RPMI7951 (cell line): ENCODE measurements around the gene BCL11B. TPM values are rescaled to one million over a fixed set of nuclear protein-coding genes. Genes with fewer than 3 reads are reported as not detected.
"Not testable (repeated sequence)": the region's sequence is repeated elsewhere in the genome, so short reads cannot be mapped to it uniquely, and the experiment has no call there.

Experiments used
- DNase-seq: peaks from one replicate; pipeline ENCODE4 v3.0.0-alpha.2; 2012; ENCODE audit warnings: low read depth
- total RNA-seq: library from RNA; depleted of rRNA; stranded (reverse); fragments of >200 nt; shearing (Covaris generic); gene quantifications from 2 replicates; pipeline ENCODE4 v1.2.3, GENCODE V29; 2014

BCL11B gene
- total RNA-seq, 1 experiment from 2014 or later: 0.12 TPM

DNA sequence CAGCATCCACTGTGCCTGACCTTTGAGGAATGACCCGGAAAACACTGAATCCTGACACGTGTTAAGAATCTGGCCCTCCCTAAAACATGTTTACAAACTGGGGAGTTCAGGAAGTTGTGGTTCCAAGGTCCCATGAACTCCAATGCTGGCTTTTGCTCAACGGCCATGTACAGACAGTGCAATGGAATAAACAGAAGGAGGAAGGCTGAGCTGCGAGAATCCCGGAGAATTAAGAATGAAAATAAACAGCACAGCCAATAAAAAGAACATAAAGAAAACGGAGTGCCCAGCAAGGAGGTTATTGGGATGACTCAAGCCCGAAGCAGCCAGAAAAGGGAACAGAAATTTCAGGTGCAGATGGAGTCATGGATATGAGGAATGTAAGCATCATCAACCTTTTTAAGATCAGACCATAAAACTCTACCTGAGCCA, 32.3 kb downstream of the BCL11B start:
- no peak for DNase-seq

GRCh38 chr14:99238216-99238615, 33.8 kb downstream of the BCL11B start:
- no peak for DNase-seq

GRCh38 chr14:99237288-99237687, 34.7 kb downstream of the BCL11B start:
- DNase-seq: no peak

- DNase-seq: no peak
These were observed 35.4 kb downstream of the BCL11B start for GRCh38 chr14:99236386-99237138.

DNA sequence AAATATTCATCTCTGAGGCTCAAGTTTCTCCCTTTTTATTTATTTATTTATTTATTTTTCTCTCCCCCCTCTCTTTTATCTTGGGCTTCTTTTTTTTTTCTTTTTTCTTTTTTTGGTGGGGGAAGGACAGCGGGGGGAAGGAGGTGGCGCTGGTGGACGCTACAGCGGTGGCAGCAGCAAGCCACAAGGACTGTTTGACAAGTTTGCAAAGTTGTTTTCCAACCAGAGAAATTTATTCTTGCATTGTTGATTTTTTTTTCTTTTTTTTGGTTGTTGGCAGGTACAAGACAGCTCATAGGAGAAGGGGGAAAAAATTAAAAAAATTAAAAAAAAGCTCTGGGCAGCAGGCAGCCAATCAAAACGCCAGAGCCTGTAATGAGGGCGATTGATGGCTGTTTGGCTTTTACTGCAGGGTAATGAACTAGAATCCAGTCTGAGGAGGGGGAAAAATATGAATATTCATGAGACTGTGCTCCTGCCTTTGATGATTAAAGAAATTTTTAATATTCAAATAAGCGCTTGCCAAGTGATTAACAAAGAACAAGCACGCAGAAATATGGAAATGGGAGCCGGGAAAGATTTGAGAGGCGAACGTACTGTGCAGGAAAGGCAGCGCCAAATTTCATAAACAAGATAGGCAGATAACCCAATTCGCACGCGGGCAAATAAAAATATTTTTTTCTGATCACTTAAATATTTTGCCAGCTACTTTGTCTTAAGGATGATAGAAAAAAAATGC, 36.2 kb downstream of the BCL11B start:
- no peak for DNase-seq

GRCh38 chr14:99234961-99235571, 36.9 kb downstream of the BCL11B start:
- DNase-seq: no peak

- DNase-seq: no peak
These were observed 37.6 kb downstream of the BCL11B start for GRCh38 chr14:99234355-99234754.

DNA sequence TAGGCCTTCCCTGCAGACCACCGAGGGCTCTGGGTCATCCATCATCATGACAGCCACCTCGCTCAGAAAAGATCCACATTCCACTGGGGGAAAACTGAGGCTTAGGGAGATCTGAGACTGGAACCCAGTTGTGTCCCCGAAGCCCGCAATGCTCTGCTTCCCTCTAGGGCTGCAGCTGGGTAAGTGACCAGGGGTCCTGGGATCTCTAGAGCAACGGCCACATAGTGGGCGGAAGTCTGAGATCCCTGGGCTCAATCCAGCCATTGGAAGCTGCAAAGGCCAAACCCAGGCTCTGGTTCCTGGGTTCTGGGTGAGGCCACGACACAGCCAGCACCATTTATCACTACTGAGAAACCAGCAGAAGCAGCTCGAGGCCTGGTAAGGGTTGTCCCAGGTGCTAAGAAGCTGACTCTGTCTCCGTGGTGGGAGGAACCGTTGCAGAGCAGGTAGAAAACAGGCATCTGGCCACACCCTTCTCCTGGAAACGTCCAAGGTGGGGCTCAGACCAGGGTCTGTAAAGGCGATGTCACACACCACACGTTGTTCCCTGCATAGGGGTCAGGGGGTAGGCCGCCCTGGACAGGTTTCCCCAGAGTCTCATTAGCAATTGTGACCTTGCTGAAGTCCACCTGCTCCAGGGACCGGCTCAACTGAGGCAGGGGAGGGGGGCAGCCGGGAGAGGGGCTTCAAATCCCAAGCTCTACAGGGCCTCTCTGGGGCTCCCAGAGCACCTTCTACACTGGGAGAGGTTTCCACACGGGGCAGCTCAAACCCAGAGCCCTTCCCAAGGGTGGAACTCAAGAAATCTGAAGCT, 38.6 kb downstream of the BCL11B start:
- DNase-seq: no peak

DNA sequence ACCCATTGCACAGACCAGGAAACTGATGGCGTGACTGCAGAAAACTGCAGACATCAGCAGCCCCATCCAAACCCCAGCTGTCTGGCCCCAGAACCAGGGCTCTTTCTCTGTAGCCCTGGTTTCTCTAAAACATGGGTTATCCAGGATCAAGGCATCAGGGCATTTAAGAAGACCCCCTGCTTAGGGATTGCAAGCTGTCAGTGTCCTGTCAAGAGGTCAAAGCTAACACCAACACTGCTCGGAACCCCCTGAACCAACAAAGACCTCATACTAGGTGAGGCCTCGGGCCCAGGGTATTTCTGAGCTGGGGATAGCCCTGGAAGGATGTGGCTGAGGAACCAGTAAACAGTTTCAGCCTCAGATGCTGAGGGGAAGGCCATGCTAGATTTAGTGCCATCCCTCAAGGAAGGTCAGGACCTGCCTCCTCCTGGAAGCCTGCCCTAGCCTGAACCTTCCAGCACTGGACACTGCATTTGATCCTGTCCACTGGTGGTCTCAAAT, 39.2 kb downstream of the BCL11B start:
- no peak for DNase-seq

GRCh38 chr14:99231850-99232713, 39.9 kb downstream of the BCL11B start:
- DNase-seq: no peak

DNA sequence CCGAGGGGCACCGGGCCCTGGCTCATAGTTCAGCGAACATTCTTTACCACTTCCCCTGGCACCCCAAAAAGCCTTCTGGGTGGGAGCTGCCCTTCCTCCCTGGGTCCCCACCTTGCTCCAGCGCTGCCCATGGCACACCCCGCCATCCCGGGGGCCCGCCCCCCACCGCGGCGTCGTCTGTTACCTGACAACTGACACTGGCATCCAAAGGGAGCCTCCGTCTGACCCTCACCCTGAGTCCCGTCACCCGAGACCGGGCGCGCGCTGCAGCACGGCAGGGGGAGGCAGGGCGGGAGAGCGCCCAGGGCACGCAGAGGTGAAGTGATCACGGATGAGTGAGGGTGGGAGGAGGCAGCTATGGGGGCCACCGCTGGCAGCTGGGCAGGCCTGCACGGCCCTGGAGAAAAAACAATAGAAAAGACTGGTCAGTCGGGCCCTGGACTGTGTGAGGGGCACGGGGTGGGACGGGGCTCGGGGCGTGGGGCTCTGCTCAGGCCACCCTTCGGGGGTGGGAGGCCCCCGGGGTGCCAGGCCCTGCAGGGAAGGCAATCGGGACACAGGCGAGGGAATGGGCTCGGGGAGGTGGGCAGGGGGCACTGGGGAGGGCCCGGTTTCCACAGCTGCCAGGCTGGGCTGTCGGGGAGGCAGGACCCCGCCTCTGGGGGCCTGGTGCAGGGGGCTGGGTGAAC, 40.7 kb downstream of the BCL11B start:
- no peak for DNase-seq

- DNase-seq: no peak
These were observed 41.5 kb downstream of the BCL11B start for GRCh38 chr14:99230208-99231151.

- peak; percentile 9 for DNase-seq
These were observed 42.3 kb downstream of the BCL11B start for GRCh38 chr14:99229654-99230207.

DNA sequence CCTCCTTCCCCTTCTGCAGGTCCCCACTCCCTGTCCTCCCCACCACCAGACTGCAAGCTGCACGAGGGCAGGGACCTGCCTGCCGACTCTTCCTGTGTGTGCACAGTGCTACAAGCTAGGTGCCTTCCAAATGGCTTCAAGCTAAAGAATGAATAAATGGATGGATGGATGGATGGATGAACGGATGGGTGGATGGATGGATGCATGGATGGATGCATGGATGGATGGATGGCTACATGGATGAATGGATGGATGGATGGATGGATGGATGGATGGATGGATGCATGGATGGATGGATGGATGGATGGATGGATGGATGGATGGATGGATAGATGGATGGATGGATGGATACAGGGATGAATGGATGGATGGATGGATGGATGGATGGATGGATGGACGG, 43.2 kb downstream of the BCL11B start:
- not testable (repeated sequence) for DNase-seq

DNA sequence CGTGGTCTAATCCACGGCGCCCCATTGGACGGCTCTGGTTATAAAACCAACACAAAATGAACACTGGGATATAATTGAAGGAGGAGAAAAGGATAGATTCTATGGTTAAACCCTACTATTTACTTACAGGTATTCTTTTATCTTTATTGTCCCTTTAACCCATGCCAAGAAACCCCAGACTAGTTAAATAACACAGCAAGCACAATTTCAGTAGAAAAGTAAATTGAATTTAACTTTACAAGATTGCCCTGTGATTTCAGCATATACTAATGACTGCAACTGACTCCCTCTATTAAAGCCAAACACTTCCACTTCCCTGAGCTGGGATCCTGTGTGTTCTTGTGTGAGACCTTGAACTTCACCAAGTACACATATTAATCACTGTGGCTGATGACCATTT, 45.3 kb downstream of the BCL11B start:
- DNase-seq: no peak

DNA sequence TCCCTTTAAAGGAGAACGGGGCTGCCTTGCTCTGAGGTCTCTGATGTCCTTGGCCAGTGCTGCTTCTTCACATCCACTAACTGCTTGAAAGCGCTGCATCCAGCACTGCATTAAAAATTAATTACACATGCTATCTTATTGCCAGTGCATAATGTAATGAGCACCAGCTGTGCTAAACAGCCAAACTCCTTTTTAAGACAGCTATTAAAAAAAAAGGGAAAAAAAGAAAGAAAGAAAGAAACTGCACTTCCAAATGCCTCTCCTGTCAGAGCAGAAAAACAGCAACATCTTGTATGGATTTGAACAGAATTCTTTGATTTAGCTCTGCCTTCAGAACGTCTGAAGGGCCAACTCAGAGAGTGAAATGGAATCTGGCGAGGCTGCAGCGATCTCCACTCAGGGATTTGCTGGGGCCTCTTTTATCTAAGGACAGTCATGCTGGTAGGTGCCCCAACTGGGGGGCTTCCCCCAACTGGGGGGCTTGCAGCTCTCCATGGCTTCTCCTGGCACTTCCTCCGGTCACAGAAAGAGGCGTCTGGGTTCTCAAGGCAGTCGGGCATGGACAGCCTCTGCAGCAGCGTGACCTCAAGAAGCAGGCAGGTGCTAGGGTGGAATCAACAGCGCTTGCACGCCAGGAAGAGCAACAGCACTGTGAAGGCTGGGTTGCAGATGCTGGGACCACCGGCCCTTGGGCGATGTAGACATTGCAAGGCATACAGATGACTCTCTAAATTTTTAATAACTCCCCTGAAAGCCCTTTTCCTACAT, 46.4 kb downstream of the BCL11B start:
- DNase-seq: no peak

DNA sequence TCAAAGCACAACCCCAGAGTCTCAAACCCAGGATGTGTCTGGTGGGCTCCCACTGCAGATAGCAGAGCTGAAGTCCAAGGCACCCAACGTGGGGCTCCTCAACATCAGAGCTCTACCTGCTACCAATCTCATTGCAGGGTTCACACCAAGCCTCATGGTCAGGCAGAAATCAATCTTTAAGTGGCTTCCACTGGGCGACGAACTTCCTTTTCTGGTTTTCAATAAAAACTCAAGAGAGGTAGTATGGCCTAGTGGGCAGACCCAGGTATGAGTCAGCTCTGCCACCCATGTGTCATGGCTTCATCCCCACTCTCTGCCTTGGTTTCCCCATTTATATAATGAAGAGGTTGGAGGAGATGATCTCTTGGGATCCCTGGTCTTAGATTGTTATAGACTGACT, 47.0 kb downstream of the BCL11B start:
- no peak for DNase-seq
